GM19193 (cell line): ENCODE data around the gene OVOL1.

Experiments used
- POLR2A ChIP-seq: IDR thresholded peaks from 4 replicates; pipeline ENCODE4 v1.6.1; 2011; ENCODE audit not compliant: insufficient read depth, insufficient read length; ENCODE audit errors: extremely low read depth

Gene OVOL1

GRCh38 chr11:65814131-65814985 lies 27.5 kb downstream of the OVOL1 start:
- TF ChIP-seq POLR2A, result no peak

GRCh38 chr11:65814986-65815565 lies 28.2 kb downstream of the OVOL1 start:
- TF ChIP-seq POLR2A, result no peak

DNA sequence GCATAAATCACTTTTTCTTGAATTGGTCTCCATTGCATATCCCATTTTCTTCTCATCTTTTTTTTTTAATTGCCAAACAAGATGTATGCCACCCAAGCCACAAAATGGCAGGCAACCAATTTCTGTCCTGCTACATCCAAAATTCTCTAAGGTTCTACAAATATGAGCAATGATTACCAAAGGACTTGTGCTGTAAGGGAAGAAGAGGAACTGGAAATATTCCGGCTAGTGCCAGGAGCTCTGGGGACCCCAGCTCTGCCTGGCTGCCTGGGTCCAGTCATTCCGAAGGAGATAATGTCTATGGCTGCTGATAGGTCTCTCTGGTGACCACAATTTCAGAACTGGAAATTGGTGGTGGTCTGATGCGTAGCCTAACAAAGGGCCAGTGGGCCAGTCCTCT lies 29.8 kb downstream of the OVOL1 start:
- TF ChIP-seq POLR2A, result no peak

- no peak for TF ChIP-seq POLR2A
These were observed 30.5 kb downstream of the OVOL1 start for GRCh38 chr11:65817312-65817834.

GRCh38 chr11:65817835-65818680 lies 31.2 kb downstream of the OVOL1 start:
- TF ChIP-seq POLR2A, result no peak

DNA sequence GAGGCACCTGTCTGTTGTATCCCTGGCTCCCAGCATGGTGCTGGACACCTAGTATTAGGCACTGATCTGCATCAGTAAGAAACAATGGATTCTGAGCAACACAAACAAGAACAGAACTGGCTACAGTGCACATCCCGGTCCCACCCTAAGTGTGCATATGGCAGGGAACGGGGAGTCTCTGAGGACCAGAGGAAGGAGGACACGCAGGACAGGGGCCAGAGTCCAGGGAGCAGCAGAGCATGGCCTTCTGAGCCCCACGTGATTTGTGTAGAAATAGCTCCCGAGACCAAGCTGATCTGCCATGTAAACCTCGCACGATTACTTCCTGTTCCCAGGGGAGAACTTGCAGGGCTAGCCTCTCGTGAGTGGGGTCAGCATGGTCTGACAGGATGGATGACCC lies 34.2 kb downstream of the OVOL1 start:
- TF ChIP-seq POLR2A, result no peak

DNA sequence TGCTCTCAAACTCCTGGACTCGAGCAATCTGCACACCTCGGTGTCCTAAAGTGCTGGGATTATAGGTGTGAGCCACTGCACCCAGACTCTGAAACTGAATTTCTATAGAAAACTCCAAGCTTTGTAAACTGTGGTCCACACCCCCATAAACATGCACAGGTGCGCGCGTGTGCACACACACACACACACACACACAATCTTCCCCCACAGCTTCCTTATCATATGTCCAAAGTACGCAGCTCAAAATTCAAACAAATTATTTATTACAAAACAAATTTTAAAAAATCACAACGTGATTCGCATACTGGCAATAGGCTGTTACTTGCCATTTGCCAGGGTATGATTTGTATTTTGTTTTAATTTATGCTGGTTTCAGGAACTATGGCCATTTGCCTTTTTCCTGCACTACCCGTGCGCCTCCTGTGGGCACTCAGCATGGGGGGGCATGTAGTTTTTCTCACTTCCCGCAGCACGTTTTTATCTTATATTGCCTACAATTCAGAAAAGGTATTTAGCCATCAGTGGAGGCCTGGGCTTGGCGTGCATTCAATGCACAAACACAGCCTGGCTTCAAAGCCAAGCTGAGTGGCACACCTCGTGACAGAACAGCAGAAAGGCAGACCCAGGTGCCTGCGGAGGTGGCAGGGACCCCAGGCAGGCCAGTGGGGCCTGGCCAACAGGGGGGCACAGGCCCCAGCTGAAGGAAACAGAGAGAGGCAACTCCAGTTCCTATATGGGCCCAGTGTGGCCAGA lies 36.1 kb downstream of the OVOL1 start:
- TF ChIP-seq POLR2A, result no peak

- no peak for TF ChIP-seq POLR2A
These were observed 40.3 kb downstream of the OVOL1 start for GRCh38 chr11:65826984-65827735.

DNA sequence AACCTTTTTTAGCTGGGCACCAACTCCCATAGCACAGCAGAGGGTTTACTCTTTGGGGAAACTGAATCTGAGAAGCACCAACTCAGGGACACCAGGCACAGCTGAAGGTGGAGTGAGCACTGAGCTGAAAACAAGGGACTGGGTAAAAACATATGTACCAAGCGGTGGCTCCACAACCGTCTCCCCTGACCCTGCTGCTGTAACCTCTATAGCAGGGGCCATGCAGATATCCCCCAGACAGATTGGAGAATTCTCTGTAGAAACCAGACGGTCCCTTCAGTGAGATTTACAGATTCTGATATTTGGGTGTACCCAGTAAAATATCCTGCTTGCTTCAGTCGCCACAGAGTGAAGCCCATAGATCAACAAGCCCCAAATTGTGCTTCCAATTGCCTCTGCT lies 42.6 kb downstream of the OVOL1 start:
- TF ChIP-seq POLR2A, result no peak

GRCh38 chr11:65833297-65834030 lies 46.6 kb downstream of the OVOL1 start, which contains the start of gene SNX32:
TSS of gene SNX32 (plus strand) at chr11:65833963. CDS start at chr11:65834066, 103 bp downstream.
- TF ChIP-seq POLR2A, result peak; percentile 30

DNA sequence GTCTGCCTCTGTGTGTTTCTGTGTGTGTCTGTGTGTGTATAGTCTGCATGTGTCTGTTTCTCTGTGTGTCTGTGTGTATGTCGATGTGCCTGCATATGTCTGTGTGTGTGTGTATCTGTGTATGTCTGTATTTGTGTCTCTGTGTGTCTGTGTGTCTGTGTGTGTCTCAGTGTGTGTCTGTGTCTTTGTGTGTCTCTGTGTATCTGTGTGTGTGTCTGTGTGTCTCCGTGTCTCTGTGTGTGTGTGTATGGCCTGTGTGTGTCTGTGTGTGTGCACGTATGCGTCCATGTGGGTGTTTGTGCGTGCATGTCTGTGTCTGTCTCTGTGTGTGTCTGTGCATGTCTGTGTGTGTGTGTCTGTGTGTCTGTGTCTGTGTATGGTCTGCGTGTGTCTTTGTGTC lies 47.3 kb downstream of the OVOL1 start:
- no peak for TF ChIP-seq POLR2A

DNA sequence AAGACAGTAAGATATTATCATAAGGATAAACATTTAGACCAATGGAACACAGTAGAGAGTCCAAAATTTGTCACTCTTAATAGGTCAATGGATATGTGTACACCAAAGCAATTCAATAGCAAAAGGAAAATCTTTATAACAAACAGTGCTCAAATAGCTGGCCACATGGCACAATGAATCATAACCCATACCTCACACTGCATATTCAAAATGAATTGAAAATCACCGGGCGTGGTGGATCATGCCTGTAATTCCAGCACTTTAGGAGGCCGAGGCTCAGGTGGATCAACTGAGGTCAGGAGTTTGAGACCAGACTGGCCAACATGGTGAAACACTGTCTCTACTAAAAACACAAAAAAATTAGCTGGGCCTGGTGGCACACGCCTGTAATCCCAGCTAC lies 55.3 kb downstream of the OVOL1 start:
- no peak for TF ChIP-seq POLR2A

GRCh38 chr11:65843811-65844210 lies 56.9 kb downstream of the OVOL1 start:
- TF ChIP-seq POLR2A, result no peak

DNA sequence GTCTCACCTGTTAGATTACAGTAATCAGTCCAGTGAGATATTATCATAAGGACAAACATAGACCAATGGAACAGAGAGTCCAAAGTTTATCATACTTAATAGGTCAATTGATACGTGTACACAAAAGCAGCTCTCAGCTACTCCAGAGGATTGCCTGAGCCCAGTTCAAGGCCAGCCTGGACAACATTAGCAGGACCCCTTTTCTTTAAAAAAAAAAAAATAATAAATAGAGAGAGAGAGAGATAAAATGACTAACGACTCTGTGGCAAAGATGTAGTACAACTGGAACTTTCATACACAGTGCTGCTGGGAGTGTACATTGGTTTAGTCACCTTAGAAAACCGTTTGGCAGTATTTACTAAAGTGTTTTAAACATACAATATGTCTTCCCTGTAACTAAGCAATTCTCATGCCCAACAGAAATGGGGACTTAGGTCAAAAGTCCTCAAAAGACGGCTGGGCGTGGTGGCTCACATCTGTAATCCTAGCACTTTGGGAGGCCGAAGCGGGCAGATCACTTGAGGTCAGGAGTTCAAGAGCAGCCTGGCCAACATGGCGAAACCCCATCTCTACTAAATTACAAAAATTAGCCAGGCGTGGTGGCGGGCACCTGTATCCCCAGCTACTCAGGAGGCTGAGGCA lies 57.5 kb downstream of the OVOL1 start:
- no peak for TF ChIP-seq POLR2A
